DOHH2 (cell line): Measurements from ENCODE around the gene STUM.

ENCODE experiments used
- H3F3A ChIP-seq: fragments of 200-600 bp; sonication (generic), shearing (Covaris generic); 2 replicates; pipeline ENCODE4 v1.6.0; 2016; ENCODE audit warnings: antibody characterized with exemption, mild to moderate bottlenecking; ENCODE audit not compliant: control insufficient read depth, insufficient read depth
- H3K27ac ChIP-seq: fragments of 200-600 bp; sonication (generic); 2 replicates; pipeline ENCODE4 v1.5.1; 2014; ENCODE audit warnings: low read depth, mild to moderate bottlenecking, low read length, moderate library complexity
- H3K27me3 ChIP-seq: fragments of 200-600 bp; sonication (generic); 2 replicates; pipeline ENCODE4 v1.6.1; 2014; ENCODE audit warnings: mild to moderate bottlenecking, low read length, mixed read lengths; ENCODE audit not compliant: control insufficient read depth
- H3K36me3 ChIP-seq: fragments of 200-600 bp; sonication (generic); 2 replicates; pipeline ENCODE4 v1.6.1; 2014; ENCODE audit warnings: mild to moderate bottlenecking, low read length, moderate library complexity, mixed read lengths; ENCODE audit not compliant: control insufficient read depth
- H3K4me1 ChIP-seq: fragments of 200-600 bp; sonication (generic); 2 replicates; pipeline ENCODE4 v1.6.1; 2014; ENCODE audit warnings: mild to moderate bottlenecking, low read length, mixed read lengths; ENCODE audit not compliant: control insufficient read depth
- H3K4me2 ChIP-seq: fragments of 200-600 bp; sonication (generic); 2 replicates; pipeline ENCODE4 v1.6.0; 2014; ENCODE audit warnings: mild to moderate bottlenecking, low read length, moderate library complexity
- H3K4me3 ChIP-seq: fragments of 200-600 bp; sonication (generic); 2 replicates; pipeline ENCODE4 v1.5.1; 2014; ENCODE audit warnings: mild to moderate bottlenecking, low read length, mixed read lengths
- H3K79me2 ChIP-seq: fragments of 200-600 bp; sonication (generic); 2 replicates; pipeline ENCODE4 v1.6.1; 2014; ENCODE audit warnings: mild to moderate bottlenecking, low read length, mixed read lengths; ENCODE audit not compliant: control insufficient read depth
- H3K9me2 ChIP-seq: fragments of 200-600 bp; sonication (generic); replicated peaks from 2 replicates; pipeline ENCODE4 v1.6.1; 2014; ENCODE audit warnings: mild to moderate bottlenecking, low read length, mixed read lengths; ENCODE audit not compliant: control insufficient read depth
- H3K9me3 ChIP-seq: fragments of 200-600 bp; sonication (generic); 2 replicates; pipeline ENCODE4 v1.6.1; 2014; ENCODE audit warnings: antibody characterized with exemption, low read length, mixed read lengths; ENCODE audit not compliant: control insufficient read depth, insufficient read depth
- H4K20me1 ChIP-seq: fragments of 200-600 bp; sonication (generic); 2 replicates; pipeline ENCODE4 v1.6.0; 2014; ENCODE audit warnings: low read depth, mild to moderate bottlenecking, antibody characterized with exemption, low read length, moderate library complexity; ENCODE audit not compliant: control insufficient read depth, insufficient read depth
- EZH2phosphoT487 ChIP-seq: fragments of 200-600 bp; sonication (generic); IDR thresholded peaks from 2 replicates; pipeline ENCODE4 v1.6.1; 2017; ENCODE audit warnings: borderline replicate concordance, mild to moderate bottlenecking, antibody characterized with exemption, low read length, moderate library complexity, mixed read lengths
- TF ChIP-seq, protein P1 (sequence below): fragments of 200-600 bp; sonication (generic); IDR thresholded peaks from one replicate; pipeline ENCODE4 v1.5.1; 2014; ENCODE audit warnings: antibody characterized with exemption, mild to moderate bottlenecking, low read depth, low read length; ENCODE audit not compliant: poor library complexity, severe bottlenecking

STUM gene

DNA sequence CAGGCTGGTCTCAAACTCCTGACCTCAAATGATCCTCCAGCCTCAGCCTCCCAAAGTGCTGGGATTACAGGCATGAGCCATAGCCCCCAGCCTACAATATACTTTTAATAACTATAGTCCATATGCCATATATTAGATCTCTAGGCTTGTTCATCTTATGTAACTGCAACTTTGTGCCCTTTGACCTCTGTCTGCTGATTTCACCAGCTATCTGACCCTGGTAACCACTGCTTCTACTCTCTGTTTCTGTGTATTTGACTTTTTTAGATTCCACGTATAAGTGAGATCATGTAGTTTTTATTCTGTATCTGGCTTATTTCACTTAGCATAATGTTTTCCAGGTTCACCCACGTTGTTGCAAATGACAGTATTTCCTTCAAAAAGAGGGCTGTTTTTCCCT is 25.5 kb downstream of the STUM start:
- TF ChIP-seq, protein P1, sequence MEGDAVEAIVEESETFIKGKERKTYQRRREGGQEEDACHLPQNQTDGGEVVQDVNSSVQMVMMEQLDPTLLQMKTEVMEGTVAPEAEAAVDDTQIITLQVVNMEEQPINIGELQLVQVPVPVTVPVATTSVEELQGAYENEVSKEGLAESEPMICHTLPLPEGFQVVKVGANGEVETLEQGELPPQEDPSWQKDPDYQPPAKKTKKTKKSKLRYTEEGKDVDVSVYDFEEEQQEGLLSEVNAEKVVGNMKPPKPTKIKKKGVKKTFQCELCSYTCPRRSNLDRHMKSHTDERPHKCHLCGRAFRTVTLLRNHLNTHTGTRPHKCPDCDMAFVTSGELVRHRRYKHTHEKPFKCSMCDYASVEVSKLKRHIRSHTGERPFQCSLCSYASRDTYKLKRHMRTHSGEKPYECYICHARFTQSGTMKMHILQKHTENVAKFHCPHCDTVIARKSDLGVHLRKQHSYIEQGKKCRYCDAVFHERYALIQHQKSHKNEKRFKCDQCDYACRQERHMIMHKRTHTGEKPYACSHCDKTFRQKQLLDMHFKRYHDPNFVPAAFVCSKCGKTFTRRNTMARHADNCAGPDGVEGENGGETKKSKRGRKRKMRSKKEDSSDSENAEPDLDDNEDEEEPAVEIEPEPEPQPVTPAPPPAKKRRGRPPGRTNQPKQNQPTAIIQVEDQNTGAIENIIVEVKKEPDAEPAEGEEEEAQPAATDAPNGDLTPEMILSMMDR = no peak
- TF ChIP-seq EZH2phosphoT487 = no peak
- Histone ChIP-seq H3K36me3 (no peaks in the 10 kb centered on the region), H3K9me3 (no peaks in the 10 kb centered on the region), H3K4me3 (no peak overlapping the region), H3K27me3 (peaks cover 5% of the 10 kb centered on the region; the same call in 1 of the 2 replicates), H3K79me2 (no peaks in the 10 kb centered on the region), H3K27ac (no peak overlapping the region), H3F3A (no peaks in the 10 kb centered on the region), H4K20me1 (no peaks in the 10 kb centered on the region), H3K4me2 (no peak overlapping the region), H3K4me1 (peaks cover 5% of the 10 kb centered on the region; the same call in 1 of the 2 replicates), H3K9me2 (no peaks in the 10 kb centered on the region)

DNA sequence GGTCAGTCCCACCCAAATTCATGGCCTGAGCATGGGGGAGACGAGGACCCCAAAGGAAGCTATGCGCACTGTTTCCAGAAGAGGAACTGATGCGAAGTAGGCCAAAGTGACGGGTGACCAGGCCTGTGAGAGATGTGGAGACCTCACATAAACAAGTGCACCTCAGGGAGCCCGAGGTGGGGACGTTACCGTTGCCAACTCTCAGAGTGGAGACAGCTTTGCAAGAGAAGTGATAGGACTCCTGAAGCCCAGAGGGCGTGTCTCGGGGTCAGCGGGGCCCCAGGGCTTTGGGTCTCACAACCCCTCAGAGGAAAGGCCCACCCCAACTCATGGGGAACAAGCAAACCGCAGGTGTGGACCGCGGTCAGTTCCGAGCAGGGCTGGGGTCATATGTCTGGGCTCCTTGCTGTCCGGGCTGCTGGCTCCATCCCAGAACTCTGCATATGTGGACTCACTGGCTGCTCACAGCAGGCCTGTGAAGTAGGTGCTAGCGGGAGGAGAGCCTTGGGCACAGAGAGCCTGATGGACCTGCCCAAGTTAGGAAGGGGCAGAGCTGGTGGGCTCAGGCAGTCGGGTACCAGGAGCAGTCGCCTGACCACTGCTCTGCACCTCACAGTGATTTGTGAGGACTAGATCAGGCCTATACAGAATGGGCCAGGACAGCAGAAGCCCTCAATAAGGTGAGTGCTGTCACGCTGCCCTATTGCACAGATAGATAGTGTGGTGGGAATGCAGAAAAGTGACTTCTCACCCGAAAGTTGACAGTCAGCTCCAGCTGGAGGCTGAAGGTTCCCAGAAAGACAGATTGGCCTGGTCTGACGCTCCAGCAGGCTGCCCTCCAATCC is 26.2 kb downstream of the STUM start:
- no peaks in the 10 kb centered on the region for H3K36me3 ChIP-seq
- no peaks in the 10 kb centered on the region for H4K20me1 ChIP-seq
- peaks cover 5% of the 10 kb centered on the region; the same call in 1 of the 2 replicates for H3K4me1 ChIP-seq
- H3K4me3 ChIP-seq = no peak overlapping the region
- H3K9me2 ChIP-seq = no peaks in the 10 kb centered on the region
- H3K9me3 ChIP-seq = no peaks in the 10 kb centered on the region
- H3K79me2 ChIP-seq = no peaks in the 10 kb centered on the region
- H3K27ac ChIP-seq = no peak overlapping the region
- peaks cover 5% of the 10 kb centered on the region; the same call in 1 of the 2 replicates for H3K27me3 ChIP-seq
- no peaks in the 10 kb centered on the region for H3F3A ChIP-seq
- no peak overlapping the region for H3K4me2 ChIP-seq
- TF ChIP-seq EZH2phosphoT487 = no peak
- TF ChIP-seq, protein P1 = no peak

DNA sequence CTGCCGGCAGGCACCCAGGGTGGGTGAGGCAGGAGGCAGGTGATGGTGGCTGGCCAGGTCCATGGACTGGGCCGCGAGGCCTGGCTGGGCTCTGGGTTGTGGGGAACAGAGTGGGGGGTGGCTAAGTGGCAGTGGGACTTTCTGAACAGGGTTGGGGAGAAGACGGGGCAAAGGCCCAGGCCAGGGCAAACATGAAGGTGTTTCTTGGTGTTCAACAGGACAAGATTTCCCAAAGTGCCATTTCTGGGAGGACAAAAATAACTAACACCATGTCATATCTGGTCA is 26.8 kb downstream of the STUM start:
- peaks cover 5% of the 10 kb centered on the region; the same call in 1 of the 2 replicates for H3K27me3 ChIP-seq
- no peaks in the 10 kb centered on the region for H3K4me1 ChIP-seq
- H3F3A ChIP-seq = no peaks in the 10 kb centered on the region
- no peaks in the 10 kb centered on the region for H3K9me3 ChIP-seq
- no peaks in the 10 kb centered on the region for H3K36me3 ChIP-seq
- H4K20me1 ChIP-seq = no peaks in the 10 kb centered on the region
- no peak overlapping the region for H3K4me2 ChIP-seq
- H3K79me2 ChIP-seq = no peaks in the 10 kb centered on the region
- no peak overlapping the region for H3K4me3 ChIP-seq
- H3K27ac ChIP-seq = no peak overlapping the region
- TF ChIP-seq EZH2phosphoT487 = no peak
- TF ChIP-seq, protein P1 = no peak
- no peaks in the 10 kb centered on the region for H3K9me2 ChIP-seq
